ENCODE measurements around the gene ALG12. TPM values are rescaled to one million over a fixed set of nuclear protein-coding genes. Genes with fewer than 3 reads are reported as not detected.

Gene ALG12
- total and polyA plus RNA-seq, 2 of the 13 experiments (the other 11 are each of a cell fraction or from before 2014, with no cell fraction given) = 7.8 to 15.8 TPM

DNA sequence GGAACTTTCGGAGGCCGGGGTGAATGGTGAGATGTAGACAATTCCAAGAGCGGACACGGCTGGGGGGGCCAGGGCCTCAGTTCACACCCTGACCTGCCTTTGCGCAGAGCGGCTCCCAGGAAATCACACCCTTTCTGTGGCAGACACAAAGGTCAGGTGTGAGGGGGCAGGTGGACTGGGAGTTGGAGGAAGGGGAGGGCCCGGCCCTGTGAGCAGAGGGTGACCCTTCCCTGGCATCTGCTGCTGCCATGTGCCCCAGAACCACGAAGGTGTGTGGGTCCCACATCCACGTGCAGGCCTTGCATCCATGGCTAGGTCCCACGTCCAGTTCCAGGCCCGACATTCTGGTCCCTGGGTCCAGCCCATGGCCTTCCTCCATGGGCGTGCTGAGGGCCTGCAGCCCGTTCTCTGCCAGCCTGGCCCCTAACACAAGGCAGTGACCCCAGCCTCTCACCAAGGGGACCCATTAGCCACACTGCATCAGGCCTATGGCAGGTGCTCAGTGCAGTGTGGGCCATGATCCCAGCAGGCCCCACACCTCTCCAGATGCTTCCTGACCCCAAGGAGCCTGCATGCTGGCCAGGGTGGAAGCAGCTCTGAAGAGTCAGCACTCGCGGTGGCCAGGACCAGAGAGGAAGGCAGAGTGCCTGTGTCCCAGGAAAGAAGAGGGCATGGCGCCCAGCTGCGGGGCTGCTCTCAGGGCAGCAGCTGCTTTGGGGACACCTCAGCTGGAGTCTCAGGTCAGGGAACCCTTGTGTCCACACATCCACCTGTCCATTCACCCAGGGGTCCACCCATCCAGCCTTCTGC lies 23.5 kb upstream of the ALG12 start (continued):
- TF ChIP-seq, protein P1, sequence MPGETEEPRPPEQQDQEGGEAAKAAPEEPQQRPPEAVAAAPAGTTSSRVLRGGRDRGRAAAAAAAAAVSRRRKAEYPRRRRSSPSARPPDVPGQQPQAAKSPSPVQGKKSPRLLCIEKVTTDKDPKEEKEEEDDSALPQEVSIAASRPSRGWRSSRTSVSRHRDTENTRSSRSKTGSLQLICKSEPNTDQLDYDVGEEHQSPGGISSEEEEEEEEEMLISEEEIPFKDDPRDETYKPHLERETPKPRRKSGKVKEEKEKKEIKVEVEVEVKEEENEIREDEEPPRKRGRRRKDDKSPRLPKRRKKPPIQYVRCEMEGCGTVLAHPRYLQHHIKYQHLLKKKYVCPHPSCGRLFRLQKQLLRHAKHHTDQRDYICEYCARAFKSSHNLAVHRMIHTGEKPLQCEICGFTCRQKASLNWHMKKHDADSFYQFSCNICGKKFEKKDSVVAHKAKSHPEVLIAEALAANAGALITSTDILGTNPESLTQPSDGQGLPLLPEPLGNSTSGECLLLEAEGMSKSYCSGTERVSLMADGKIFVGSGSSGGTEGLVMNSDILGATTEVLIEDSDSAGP (CRISPR knock-in tag; IDR thresholded peaks at IDR 0.05; ENCODE audit: borderline replicate concordance) = peak; percentile 48; the same call in 1 of the 2 replicates
- TF ChIP-seq ZNF33A (CRISPR knock-in tag; IDR thresholded peaks at IDR 0.05; ENCODE audit: borderline replicate concordance) (no peak), KAT7 (CRISPR knock-in tag; IDR thresholded peaks at IDR 0.05; ENCODE audit: borderline replicate concordance) (no peak), ZNF607 (CRISPR knock-in tag; IDR thresholded peaks at IDR 0.05; ENCODE audit: borderline replicate concordance) (peak; percentile 30; the same call in 1 of the 2 replicates), MED1 (CRISPR knock-in tag; IDR thresholded peaks at IDR 0.05) (peak; percentile 59), GABPA (IDR thresholded peaks at IDR 0.05; ENCODE audit: low read depth, low read length) (no peak), GABPA (CRISPR knock-in tag; IDR thresholded peaks at IDR 0.05; ENCODE audit: low read depth) (0 out of 2 replicates have a peak, but pooled peaks have one; percentile 18), GATAD1 (CRISPR knock-in tag; IDR thresholded peaks at IDR 0.05) (no peak), ELF3 (CRISPR knock-in tag; IDR thresholded peaks at IDR 0.05) (no peak), NFE2L1 (CRISPR knock-in tag; IDR thresholded peaks at IDR 0.05; ENCODE audit: borderline replicate concordance) (no peak), ZBTB8A (CRISPR knock-in tag; IDR thresholded peaks at IDR 0.05; ENCODE audit: borderline replicate concordance, low read depth) (no peak), ZBTB37 (CRISPR knock-in tag; IDR thresholded peaks at IDR 0.05) (no peak), TEAD3 (CRISPR knock-in tag; optimal IDR thresholded peaks at IDR 0.05; ENCODE audit: borderline replicate concordance) (peak; percentile 64), FOXJ3 (CRISPR knock-in tag; IDR thresholded peaks at IDR 0.05; ENCODE audit: borderline replicate concordance) (no peak), GTF2F1 (IDR thresholded peaks at IDR 0.05; ENCODE audit: low read length) (no peak), NCOR1 (IDR thresholded peaks at IDR 0.05; ENCODE audit: borderline replicate concordance, low read length) (no peak)
- TF ChIP-seq, protein P2, sequence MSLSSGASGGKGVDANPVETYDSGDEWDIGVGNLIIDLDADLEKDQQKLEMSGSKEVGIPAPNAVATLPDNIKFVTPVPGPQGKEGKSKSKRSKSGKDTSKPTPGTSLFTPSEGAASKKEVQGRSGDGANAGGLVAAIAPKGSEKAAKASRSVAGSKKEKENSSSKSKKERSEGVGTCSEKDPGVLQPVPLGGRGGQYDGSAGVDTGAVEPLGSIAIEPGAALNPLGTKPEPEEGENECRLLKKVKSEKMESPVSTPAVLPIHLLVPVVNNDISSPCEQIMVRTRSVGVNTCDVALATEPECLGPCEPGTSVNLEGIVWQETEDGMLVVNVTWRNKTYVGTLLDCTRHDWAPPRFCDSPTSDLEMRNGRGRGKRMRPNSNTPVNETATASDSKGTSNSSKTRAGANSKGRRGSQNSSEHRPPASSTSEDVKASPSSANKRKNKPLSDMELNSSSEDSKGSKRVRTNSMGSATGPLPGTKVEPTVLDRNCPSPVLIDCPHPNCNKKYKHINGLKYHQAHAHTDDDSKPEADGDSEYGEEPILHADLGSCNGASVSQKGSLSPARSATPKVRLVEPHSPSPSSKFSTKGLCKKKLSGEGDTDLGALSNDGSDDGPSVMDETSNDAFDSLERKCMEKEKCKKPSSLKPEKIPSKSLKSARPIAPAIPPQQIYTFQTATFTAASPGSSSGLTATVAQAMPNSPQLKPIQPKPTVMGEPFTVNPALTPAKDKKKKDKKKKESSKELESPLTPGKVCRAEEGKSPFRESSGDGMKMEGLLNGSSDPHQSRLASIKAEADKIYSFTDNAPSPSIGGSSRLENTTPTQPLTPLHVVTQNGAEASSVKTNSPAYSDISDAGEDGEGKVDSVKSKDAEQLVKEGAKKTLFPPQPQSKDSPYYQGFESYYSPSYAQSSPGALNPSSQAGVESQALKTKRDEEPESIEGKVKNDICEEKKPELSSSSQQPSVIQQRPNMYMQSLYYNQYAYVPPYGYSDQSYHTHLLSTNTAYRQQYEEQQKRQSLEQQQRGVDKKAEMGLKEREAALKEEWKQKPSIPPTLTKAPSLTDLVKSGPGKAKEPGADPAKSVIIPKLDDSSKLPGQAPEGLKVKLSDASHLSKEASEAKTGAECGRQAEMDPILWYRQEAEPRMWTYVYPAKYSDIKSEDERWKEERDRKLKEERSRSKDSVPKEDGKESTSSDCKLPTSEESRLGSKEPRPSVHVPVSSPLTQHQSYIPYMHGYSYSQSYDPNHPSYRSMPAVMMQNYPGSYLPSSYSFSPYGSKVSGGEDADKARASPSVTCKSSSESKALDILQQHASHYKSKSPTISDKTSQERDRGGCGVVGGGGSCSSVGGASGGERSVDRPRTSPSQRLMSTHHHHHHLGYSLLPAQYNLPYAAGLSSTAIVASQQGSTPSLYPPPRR (CRISPR knock-in tag; IDR thresholded peaks at IDR 0.05; ENCODE audit: borderline replicate concordance) = 0 out of 2 replicates have a peak, but pooled peaks have one; percentile 25
- TF ChIP-seq, protein P3, sequence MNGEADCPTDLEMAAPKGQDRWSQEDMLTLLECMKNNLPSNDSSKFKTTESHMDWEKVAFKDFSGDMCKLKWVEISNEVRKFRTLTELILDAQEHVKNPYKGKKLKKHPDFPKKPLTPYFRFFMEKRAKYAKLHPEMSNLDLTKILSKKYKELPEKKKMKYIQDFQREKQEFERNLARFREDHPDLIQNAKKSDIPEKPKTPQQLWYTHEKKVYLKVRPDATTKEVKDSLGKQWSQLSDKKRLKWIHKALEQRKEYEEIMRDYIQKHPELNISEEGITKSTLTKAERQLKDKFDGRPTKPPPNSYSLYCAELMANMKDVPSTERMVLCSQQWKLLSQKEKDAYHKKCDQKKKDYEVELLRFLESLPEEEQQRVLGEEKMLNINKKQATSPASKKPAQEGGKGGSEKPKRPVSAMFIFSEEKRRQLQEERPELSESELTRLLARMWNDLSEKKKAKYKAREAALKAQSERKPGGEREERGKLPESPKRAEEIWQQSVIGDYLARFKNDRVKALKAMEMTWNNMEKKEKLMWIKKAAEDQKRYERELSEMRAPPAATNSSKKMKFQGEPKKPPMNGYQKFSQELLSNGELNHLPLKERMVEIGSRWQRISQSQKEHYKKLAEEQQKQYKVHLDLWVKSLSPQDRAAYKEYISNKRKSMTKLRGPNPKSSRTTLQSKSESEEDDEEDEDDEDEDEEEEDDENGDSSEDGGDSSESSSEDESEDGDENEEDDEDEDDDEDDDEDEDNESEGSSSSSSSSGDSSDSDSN (CRISPR knock-in tag; IDR thresholded peaks at IDR 0.05) = peak; percentile 47; the same call in 1 of the 2 replicates
